Activated naive CD4-positive, alpha-beta T cell treated with anti-CD3 and anti-CD28 coated beads, Interleukin-2, amount 50 U/mL, for 72 hours (primary cell): ENCODE measurements around the gene RIMBP3B. TPM values are rescaled to one million over a fixed set of nuclear protein-coding genes. Genes with fewer than 3 reads are reported as not detected.
"Not testable (repeated sequence)": the region's sequence is repeated elsewhere in the genome, so short reads cannot be mapped to it uniquely, and the experiment has no call there.

ENCODE experiments used
- ATAC-seq, 2 donors: fragments of 150-1000 bp; cut with Tn5 transposase; 2 replicates each; pipeline ENCODE4 v1.10.0; 2021; ENCODE audit warnings: mild to moderate bottlenecking in 2 of 2, moderate library complexity in 2 of 2
- DNase-seq, 2 donors: peaks; one replicate each; pipeline ENCODE4 v3.0.0; 2021 to 2022; ENCODE audit warnings: low spot score in 2 of 2
- H3K27ac Mint-ChIP-seq, 2 donors: one replicate each; pipeline ENCODE4 v1.8.0; 2022; ENCODE audit warnings: mild to moderate bottlenecking in 2 of 2, mixed read lengths in 2 of 2
- H3K36me3 Mint-ChIP-seq, 2 donors: one replicate each; pipeline ENCODE4 v1.8.0; 2022; ENCODE audit warnings: mixed read lengths in 2 of 2
- H3K9me3 Mint-ChIP-seq, 2 donors: one replicate each; pipeline ENCODE4 v1.8.0; 2022; ENCODE audit warnings: mixed read lengths in 2 of 2
- total RNA-seq, 2 donors: library from RNA; stranded (reverse); gene quantifications; one replicate each; pipeline ENCODE4 v1.2.3, GENCODE V29; 2022

The RIMBP3B gene
- total RNA-seq, 2 donors from 2014 or later: 0.07 to 0.27 TPM

DNA sequence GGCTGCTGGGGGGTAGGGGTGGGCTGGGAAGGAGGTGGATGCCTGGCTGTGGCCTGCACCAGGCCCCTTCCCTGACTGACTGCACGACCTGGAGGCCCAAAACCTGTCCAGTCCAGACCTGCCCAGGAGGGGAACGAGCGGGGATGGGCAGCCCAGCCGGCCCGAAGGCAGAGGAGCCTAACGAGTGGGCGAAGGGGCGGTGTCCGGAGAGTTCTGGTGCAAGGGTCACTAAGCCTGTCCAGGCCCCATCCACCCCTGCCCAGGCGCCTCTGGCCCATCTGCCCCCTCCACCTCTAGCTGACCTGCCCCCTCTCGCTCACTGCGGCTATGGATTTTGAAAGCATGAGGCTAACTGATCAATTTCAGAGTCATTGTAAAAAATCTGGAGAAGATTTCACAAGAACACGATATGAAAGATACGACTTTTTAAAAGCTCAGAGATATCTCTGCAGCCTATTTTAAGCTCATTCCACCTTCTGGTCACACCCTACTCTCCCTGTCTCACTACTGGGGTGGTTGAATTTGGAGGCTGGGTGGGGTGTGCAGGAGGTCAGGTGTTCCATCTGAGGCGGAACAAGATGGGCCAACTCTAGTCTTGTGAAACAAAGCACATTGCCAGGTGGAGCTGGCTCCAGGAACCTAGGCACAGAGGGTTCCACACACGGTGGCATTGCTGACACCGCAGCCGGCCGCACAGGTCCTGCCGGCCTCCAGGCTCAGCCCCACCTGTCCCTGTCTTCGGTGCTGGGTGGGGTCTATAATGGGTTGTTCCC is 17.8 kb downstream of the RIMBP3B start:
- DNase-seq, H3K9me3 Mint-ChIP-seq, H3K27ac Mint-ChIP-seq, ATAC-seq, H3K36me3 Mint-ChIP-seq: not testable (repeated sequence)

DNA sequence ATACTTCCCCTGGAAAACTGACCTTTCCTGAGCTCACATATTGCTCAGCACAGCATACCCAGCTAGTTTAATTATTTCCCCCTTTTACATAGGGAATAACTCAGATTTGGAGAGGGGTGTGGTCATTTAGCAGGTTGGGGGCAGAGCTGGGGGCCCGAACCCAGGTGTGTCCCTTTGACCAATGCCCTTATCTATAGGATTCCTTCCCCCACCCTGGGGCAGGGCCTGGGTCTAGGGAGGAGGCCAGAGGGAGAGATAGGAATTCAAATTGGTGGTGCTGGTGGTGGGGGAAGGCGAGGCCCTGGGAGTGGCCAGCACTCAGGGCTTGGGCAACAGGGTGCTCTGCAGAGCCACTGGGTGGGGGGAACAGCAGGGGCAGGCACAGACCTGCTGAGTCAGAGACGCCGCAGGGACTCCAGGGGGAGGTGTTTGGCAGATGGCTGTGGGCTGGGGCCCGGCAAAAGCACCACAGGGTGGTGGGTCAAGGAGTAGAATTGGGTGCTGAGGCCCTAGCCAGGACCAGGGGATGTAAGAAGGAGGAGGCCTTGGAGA is 19.3 kb downstream of the RIMBP3B start:
- H3K36me3 Mint-ChIP-seq, ATAC-seq, H3K27ac Mint-ChIP-seq, H3K9me3 Mint-ChIP-seq, DNase-seq: not testable (repeated sequence)

DNA sequence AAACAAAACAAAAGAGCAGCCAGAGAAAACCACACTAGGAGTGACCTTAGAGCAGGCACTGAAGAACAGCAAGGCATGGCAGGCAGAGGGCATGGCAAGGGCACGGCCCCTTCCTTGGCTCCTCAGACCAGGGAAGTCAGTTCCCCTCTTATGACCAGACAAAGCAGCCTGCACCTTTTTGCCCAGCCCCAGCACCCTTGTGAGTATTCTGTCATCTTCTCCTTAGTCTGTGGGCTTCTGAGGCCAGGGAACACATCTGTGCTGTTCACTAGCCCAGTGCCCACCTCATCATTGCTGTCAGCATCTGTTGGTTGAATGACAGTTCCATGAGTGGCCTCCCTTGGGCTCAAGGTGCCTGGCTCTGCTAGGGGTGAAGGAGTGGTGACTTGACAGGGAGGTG is 23.6 kb downstream of the RIMBP3B start:
- not testable (repeated sequence) for DNase-seq, H3K27ac Mint-ChIP-seq, H3K36me3 Mint-ChIP-seq, H3K9me3 Mint-ChIP-seq, ATAC-seq

DNA sequence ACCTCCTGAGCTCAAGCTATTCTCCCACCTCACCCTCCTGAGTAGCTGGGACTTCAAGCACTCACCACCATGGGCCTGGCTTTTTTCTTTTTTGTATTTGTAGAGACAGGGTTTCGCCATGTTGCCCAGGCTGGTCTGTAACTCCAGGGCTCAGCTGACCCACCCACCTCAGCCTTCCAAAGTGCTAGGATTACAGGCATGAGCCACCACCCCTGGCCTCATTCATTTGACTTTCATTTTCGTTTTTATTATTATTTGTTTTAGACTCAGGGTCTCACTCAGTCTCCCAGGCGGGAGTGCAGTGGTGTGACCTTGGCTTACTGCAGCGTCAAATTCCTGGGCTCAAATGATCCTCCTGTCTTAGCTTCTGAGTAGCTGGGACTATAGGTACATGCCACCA is 24.2 kb downstream of the RIMBP3B start:
- not testable (repeated sequence) for H3K27ac Mint-ChIP-seq, H3K36me3 Mint-ChIP-seq, ATAC-seq, H3K9me3 Mint-ChIP-seq, DNase-seq

DNA sequence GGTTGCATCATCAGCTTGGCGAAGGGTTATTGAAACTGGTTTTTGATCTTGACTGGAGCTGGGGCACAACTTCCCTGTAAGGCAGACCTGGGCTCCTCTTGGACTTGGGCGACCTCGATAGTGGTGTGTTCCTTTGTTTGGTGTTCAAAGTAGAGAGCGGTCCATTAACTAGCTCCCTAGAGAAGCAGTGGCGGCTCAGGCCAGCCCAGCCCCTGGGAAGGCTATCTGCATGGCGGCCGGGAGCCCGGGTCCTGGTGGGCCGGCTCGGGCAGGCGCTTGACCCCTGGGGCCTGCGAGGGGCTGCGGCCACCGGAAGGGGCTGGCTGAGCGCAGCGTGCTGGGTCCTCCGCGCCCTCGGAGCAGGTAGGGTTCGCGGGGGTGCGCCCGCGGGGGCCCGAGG is 32.8 kb downstream of the RIMBP3B start:
- not testable (repeated sequence) for H3K36me3 Mint-ChIP-seq, H3K9me3 Mint-ChIP-seq, DNase-seq, H3K27ac Mint-ChIP-seq, ATAC-seq

DNA sequence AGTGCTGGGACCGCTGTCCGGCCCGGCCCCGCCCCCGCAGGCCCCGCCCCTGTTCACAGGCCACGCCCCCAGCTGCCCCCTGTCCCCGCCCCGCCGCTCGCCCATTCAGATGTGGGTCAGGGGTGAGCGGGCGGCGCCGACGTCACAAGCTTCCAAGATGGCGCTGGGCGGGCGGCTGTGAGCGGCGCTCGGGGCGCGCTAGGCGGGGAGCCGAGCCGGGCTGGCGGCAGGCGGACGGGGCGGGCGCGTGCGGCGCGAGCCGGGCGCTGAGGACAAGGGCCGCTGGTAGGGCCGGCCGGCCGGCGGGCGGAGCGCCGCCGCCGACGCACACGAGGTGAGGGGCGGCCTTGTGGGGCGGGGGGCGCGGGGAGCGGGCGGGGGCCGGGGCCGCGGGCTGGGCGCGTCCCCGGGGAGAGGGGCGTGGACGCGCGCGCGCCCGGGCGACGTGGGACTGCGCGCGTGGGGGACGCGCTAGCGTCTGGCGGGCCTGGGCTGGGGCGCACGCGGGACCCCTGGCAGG is 33.7 kb downstream of the RIMBP3B start, which contains the start of gene HIC2:
Gene HIC2 (plus strand): TSS at position 145 of the 520 bp plus-strand sequence. CDS start 25,461 bp downstream, outside the sequence.
- H3K9me3 Mint-ChIP-seq, H3K27ac Mint-ChIP-seq, DNase-seq, H3K36me3 Mint-ChIP-seq: not testable (repeated sequence)
- ATAC-seq: peak; percentile 92

DNA sequence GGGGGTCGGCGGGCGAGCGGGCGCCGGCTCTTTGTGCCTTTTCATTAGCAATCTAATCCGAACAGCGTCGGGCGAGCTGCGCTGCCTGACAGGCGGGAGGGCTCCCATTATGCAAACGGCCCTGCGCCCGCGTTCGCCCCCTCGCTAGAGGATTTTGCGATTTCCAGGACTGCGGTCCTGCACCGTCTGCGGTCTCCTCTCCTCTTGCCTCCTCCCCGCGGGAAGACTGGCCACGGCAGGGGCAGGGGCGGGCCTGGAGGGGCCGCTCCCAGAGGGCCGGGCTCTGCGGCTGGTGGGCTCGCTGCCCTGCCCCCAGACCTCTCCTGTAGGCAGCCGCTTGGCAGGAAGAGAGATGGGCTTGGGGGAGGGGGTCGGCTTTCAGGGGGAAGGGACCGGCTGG is 34.3 kb downstream of the RIMBP3B start:
- not testable (repeated sequence) for H3K9me3 Mint-ChIP-seq, H3K36me3 Mint-ChIP-seq, H3K27ac Mint-ChIP-seq
- DNase-seq (peak in 1 of 2 donors; percentile 32), ATAC-seq (peak; percentile 13 to 33)

DNA sequence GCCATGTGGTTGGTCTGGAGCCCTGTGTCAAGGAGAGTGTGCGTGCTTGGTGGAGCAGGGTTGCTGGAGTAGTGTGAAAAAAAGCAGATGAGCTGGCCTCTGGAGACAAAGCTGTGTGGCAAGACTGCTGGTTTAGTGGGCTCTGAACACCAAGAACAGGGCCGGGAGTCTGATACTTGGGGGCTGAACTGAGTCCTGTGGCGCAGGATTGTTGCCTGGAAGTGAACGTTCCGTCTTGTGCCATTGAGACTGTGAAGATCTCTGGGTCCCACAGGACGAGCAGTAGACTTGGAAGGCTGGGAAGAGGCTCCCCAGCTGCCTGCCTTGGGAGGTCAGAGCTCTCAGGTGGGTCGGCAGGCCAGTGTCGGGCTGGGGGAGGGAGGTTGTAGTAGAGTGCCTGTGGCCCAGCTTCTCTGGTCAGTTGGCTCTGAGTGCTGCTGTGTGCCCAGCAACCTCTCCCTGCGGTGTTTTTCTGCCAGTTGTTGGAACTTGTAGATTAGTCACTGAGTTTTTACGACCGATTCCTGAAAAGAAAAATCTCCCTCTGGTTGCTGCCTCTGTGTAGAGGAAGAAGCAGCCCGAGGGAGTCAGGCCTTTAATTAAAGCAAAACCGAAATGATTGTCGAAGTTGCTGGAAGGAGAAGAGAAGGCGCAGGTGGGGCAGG is 35.6 kb downstream of the RIMBP3B start:
- ATAC-seq, H3K9me3 Mint-ChIP-seq, H3K27ac Mint-ChIP-seq, H3K36me3 Mint-ChIP-seq, DNase-seq: not testable (repeated sequence)

DNA sequence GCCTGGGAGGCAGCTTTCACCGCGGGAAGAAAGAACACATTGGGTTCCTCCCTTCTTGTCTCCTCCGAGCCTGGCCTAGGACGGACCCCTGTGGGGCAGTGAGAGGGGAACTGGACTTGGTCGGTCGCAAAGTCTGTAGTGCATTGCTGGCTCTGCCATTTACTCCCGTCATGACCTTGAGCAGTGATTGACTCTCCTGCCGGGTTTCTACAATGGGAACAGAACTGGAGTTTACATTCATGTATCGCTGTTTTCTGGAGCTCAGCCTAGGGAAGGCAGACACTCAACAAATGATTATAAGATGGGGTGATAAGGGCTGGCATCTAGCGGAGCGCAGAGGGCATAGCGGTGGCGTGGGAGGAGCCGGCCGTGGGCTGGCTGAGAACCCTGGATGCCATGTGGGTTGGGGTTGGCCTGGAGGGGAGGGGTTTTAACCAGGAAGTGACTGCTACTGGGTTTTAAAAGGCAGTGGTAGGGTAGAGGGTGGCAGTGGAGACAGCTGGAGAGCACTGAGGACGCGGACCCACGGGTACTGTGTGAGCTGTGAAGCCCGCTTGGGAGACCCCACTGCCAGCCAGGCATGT is 36.7 kb downstream of the RIMBP3B start:
- H3K27ac Mint-ChIP-seq, H3K36me3 Mint-ChIP-seq, H3K9me3 Mint-ChIP-seq, DNase-seq: not testable (repeated sequence)
- ATAC-seq: peak; percentile 61 to 65

DNA sequence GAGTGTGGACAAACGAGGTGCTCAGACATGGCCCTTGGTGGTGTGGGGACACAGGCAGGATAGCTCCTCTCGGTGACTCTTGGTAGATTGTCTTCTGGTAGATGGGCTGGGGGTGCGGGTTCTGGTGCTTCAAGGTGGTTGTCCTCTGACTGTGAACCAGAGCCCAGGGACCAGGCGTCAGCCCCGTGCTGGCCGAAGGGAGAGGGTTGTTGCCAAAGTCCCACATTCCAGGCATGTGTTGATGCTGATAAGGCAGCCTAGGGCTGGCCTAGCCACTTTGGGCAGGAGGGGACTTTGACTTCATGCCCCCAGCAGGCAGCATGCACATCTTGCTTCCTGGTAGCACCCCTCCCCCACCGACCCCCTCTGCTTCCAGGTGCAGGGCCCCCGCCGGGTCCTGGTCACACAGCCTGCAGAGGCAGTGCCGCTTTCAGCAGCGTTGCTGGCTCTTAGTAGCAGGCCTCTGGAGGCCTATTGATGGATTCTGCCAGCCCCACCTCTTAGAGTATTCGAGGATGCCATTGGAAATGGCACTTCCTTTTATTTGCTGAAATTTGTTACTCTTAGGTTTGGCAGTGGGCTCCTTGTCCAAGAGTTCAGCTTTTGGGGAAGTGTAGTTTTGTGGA is 40.6 kb downstream of the RIMBP3B start:
- H3K9me3 Mint-ChIP-seq, DNase-seq, ATAC-seq, H3K36me3 Mint-ChIP-seq, H3K27ac Mint-ChIP-seq: not testable (repeated sequence)

DNA sequence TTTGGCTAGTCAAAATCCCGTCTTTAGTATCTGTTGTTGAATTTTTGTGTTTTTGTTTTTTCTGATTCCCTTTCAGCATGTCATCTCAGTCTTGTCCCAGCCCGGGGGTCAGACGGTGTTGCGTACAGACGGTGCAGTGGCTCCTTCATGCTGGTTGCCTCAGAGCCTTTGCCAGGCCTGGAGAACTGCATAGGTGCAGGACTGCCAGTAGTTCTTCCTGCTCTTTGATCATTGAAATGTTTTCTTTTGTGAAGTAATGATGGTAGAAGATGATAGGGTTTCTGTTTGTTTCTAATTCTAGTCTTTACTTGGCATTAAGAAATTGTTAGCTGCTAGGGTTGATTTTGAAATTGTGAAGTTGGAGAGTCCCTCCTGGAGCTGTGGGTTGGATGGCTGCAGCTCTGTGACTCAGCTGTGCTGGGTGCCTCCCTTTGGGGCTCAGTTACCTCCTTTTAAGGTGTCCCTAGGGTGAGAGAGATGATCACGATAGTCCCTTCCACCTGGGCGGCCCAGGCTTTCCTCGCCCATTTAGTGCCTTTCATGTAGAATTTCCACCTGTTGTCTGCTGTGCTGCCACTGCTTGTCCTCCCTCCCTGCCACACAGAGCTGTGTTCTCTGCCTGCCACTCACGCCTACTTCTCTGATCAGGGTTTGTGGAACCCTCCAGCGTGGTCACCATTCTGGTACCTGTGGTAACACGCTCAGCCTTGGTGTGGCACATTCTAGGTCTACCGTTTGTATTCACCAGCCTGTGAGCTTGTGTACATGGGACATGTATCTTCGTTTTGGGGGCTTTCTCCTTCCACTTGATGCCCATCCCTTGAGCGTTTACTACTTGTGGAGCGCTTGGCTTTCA is 51.1 kb downstream of the RIMBP3B start:
- DNase-seq, H3K9me3 Mint-ChIP-seq, H3K36me3 Mint-ChIP-seq, H3K27ac Mint-ChIP-seq: not testable (repeated sequence)
- ATAC-seq: peak; percentile 95 to 96

DNA sequence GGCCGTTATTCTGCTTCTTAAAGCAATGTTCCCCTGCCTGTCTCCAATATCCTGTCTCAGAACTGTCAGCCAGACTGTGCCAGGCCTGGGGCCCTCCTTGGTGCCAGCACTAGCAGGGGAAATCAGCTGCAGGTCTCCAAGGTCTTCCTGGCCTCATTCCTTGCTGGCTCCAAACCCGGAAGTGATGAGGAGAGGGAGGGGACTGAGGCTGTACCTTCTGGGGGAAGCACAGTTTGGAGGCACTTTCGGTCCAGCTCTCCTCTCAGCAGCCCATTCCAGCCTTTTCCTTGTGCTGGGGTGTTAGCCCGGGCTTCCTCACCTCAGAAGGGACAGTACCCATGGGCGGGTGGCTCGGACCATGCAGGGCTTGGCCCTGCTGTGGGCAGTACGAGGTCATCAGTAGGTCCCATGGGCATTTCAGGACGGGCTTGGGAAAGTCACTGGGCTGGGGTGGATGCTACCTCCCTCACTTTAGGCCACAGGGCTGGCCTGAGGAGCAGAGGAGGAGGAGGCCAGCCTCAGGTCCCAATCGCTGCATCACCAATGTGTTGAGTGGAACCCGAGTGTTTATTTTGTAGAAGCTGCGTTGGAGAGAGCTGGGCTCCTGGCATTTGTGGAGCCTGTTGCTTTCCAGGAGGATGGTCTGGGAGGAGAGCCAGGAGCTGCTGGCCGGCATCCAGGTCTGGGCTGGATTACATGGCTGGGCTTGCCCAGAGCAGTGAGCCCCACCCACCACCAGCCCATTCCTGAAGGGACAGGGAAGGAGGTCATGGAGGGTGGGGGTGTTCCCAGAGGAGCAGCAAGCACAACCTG is 52.7 kb downstream of the RIMBP3B start:
- ATAC-seq, H3K36me3 Mint-ChIP-seq, H3K9me3 Mint-ChIP-seq, H3K27ac Mint-ChIP-seq: not testable (repeated sequence)
- peak in 1 of 2 donors; percentile 39 for DNase-seq

DNA sequence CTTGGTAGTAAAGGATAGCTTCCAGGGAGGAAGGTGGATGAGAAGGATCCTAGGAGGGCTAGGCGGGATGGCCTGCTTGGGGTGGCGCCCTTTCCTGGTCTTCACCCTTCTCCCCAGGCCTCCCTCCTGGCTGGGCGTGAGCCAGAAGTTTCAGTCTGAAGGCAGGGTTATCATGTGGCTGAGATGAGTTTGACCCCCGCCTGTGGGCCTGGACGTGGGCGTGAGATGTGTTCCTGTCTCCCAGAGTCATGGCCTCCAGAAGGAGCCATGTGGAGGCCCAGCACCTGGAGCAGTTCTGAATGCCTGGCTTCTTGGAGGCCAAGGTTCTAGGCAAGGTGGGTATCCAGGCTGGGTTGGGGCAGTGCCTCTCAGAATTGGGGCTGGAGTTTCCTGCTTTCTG is 54.5 kb downstream of the RIMBP3B start:
- H3K9me3 Mint-ChIP-seq, ATAC-seq, H3K36me3 Mint-ChIP-seq, H3K27ac Mint-ChIP-seq, DNase-seq: not testable (repeated sequence)
